GM19438 (cell line): Measurements from ENCODE around the gene EQTN.

ENCODE experiments used
- ATAC-seq: cut with Tn5 transposase; IDR thresholded peaks from one replicate; pipeline ENCODE4 v1.9.1; 2021; ENCODE audit warnings: low read depth; ENCODE audit not compliant: unreplicated experiment

The EQTN gene

DNA sequence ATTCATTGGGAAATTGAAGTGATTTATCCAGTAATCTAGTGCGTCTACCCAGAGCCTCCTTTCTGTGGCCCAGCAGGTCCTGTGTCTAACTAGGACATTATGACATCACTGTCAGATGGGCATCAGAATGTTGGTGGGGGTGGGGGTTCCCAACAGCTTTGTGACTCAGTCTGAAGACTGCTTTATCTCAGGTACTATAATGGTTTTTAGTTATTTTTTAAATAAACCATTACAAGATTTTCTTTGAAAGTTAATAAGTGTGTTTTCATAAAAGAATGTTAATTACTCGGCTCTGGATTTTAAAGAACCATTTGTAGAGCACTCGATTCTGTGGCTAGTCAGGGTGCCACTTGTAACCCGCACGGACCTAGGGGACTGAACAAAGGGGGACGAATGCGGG is at the start of gene EQTN:
Gene EQTN, minus strand, starts transcription at position 101 of the 400 bp plus-strand sequence. Its CDS starts 95 bp downstream, at position 6.
- ATAC-seq = no peak

DNA sequence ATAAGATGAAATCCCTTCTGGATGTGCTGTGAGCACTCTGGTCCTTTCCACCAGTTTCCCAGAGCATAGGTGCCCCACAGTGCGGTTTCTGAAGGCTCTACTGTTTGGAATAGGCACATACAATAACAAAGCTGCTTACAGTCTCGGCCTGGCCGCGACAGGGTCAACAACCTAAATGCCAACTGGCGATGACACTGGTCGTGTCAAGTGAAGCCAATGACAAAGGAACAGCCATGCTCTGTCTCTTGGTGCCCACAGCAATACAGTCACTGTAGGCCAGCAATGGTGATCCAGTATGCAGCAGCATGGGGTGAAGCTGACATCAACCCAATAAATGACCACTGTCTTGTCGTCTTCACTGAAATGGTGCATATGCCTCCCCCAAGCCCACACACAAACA is 47.8 kb upstream of the EQTN start:
- no peak for ATAC-seq

DNA sequence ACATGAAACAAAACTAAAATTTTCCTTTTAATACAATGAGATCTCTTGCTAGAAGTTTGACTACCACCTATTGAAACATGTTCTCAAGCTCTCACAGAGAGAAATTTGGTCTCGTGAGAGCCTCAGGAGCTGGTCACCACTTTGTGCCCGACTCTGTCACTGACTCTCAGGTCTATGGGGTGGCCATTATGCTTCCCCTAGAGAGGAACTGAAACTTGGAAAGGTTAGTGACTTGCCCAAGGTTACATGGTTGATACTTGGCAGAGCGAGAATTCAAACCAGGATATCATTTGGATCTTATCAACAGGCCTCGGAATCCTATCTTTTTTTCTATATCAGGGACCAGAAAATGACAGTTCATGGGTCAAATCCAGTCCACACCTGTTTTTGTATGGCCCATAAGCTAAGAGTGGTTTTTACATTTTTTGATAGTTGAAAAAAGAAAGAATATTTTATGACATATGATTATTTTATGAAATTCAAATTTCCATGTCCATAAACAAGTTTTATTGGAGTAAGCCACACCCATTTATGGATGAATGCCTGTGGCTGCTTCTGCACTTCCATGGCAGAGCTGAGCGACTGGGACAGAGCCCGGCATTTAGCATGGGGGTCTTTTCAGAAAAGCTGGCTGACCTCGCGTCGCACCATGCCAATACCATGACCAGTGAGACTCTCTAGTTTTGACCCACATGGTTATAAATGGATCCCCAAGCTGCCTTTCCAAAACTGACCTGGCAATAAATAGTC is 44.8 kb upstream of the EQTN start:
- ATAC-seq = no peak

DNA sequence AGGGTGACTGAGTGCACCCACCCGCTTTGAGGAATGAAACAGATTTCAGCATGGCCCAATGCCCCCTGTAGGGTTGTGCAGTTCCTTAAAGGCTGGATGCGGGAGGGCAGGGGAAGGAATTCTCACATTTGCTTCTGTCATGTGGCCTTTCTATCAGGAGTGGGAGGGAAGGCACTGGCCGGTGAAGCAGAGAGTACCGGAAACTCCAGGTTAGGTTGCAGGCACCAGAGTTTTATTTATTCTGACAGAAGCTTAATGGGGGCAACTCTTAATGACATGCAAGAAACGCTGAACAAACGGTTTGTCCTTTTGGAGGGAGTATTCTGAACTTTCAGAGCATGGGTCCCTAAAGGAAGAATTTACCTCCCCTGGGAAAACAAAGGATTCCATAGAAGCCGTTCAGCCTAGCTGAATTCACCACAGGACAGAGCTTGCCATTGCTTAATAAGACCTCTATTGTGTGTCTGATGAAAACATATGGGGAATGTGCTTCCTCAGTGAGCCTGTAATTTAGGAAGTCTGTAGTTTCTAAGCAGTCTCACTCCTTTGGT is 44.1 kb upstream of the EQTN start:
- no peak for ATAC-seq

DNA sequence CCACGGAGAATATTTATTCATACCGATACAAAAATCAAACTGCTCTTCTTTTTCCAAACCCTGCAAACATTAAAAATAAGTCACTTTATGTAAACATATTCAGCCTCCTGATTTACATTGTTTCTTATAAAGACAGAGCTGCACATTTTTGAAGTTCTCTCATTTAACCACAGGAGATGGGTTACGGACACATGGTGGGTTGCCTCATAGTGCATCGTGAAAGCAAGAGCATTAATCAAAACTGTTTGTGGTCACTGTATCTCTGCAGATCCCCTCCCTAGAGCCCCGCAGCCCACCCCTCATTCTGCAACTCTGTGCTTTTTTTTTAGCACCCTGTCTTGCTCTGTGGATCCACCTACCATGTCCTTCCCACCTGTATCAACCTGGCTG is 43.3 kb upstream of the EQTN start:
- no peak for ATAC-seq

DNA sequence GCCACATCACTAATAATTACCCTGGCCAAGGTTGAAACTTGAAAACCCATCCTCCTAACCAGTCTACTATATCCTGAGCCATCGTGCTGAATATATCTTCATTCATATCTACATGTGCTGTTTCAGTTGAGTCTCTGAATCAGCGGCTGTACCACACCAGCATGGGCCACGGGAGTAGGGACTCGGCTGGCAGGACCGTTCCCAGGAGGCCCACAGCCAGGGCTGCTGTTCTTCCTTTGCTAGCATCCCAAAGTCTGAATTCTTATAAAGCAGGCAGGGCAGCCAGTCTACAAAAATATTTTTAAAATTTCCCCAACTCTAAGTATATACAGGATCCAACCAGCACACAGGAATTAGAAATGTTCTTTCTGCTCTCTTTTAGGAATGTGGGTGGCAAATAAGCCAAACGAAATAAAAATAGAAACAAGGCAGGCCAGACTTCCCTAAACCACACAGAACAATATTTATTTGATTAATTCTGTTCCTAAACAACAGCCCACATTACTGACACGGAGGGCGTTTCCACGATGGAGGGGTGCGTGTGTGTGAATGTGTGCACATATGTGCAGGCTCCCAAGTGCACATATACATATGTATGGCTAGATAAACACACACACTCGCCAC is 42.8 kb upstream of the EQTN start:
- ATAC-seq = no peak

DNA sequence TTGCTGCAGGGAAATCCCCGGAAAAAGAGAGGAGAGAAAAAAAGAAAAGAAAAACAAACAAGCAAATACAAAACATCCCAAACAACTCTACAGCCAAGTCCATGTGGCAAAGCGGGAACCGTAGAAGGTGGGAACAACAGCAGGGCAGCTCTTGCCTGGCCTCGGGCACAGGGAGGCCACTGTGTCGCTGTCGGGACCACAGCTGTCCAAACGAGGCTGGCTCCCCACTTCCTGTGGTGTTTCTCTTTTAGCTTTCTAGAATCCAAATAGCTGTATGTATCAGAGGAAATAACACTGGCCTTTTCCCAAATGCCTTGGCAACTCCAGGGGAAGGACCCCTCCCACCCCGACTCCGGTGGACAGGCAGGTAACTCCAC is 41.6 kb upstream of the EQTN start:
- ATAC-seq = no peak

DNA sequence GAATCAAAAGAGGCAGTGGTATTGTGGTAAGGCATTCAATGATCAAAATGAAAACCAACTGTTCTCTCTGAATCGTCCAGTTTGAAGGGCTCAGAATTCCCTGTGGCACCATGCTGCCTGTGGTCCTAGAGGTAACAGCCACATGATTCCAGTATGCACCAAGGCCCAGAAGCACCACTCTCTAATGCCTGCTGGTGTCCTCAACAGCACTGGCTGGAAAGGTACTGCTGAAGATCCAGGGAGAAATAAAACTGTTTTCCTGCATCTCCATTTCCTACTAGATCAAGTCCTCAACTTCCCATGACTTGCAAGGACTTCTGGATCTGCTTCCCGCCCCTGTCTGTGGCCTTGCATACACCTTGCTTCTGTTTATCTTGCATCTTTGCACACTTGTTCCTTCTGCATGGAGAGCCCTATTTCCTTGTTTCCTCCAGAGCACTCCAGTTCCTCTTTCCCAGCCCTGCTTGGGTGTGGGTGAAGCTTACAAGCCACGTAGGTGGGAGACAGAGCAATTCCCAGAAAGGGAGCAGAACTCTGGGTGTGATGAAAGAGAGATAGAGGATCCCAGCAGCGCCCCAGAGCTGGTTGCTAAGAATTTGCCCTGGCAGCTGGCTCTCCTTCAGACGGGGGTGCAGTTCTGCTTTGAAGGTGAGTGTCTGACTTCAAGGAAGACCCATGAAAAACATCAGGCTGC is 41.0 kb upstream of the EQTN start:
- ATAC-seq = no peak

DNA sequence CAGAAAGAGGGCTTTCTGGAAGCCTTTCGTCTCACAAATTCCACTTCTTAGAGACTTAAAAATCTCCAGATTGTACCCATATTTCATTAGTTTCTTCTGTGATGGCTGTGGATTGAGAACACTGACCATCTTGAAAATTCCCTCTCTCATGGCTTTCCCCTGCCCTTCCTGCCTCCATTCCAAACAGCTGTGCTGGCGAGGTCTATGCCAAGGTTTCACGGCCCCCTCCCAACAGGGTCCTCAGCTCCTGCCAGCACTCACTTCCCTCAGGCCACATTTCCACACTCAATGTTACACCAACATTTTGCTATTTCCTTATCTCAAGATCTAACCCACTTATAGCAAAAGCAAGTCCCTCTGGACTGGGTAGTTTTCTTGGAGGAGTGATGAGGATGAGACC is 40.3 kb upstream of the EQTN start:
- no peak for ATAC-seq

DNA sequence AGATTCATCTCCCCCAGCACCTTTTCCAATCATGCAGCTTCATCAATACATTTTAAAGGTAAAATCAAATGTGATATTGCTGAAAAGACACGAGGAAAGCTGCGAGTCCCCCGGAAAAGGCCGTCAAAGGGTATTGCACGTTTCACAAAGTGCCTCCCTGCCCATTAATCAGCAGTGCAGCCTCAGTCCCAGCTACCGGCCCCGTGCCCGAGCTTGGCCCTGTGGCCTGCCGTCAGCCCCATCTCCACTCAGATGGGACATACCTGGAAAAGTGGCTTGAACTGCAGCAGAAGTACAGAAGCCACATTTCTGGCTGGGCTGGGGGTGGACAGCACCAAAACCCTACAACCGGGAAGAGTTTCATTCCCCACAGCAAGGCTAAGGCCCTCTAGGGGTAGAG is 39.9 kb upstream of the EQTN start:
- ATAC-seq = no peak

DNA sequence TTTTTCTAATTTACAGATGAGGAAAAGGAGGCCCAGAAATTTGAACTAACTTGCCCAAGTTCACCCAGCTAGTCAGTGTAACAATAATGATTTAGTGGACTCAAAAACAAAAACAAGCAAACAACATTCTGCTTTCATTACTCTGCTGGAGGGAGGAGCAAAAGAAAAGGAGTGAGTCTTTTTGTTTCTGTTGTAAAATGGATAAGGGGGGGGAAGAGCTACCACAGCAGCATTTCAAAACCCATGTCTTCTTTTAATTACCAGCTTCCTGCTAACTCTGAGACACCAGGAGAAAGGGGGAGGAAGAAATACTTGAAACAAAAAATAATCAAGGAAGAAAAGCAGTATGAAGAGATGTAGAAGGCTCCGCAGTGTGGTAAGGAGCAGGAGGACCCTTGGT is 39.2 kb upstream of the EQTN start:
- ATAC-seq = no peak

DNA sequence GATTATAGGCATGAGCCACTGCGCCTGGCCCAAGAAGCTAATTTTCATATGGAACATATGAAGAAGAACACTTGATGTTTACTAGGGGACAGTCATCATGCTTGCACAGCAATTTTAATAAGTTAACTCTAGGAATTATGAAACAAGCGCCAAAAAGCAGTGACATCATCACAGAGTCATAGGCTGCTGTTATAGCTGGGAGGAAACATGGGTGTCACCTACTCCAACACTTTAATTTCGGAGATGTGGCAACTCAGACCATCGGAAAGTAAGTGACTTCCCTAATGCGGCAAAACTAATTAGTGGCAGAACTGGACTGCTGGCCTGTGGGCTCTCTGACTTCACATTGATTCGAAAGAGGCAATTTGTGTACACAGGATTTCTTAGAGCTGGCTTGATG is 38.1 kb upstream of the EQTN start:
- no peak for ATAC-seq

DNA sequence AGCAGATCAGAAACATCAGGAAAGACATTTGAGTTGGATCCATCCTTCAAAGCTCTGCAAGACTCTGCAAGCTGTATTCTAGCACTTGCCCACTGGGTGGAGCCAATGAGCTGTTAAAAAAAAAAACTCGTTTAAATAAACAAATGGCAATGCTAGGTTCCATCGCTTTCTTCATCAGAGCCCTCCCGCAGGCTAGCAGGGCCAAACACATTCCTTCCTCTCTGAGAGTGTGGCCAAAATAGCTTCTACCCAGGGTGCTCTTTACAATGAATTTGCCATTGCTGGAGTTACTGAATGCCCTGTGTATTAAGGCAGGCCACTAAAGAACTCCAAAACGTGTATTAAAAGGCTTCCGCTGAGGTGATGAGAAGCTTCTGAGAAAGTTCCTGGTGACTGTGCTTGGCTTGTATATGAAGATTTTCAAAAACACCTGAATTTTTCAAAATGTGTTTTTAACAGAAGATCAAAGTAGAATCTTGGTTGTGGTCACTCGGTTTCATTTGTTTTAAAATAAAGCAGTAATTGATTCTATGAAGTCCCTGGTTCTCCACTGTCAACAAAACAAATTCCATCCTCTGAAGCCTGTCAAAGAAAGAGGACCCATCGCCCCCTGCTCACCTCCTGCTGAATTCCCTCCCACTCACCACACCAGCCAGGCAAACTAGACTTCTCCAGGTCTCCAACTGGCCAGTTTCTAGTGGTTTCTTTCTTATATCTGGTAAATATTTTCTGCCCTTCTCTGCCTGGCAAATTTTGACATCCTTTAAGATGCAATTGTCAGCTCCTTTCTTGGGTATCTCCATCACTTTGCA is 36.5 kb upstream of the EQTN start:
- peak; percentile 78 for ATAC-seq

DNA sequence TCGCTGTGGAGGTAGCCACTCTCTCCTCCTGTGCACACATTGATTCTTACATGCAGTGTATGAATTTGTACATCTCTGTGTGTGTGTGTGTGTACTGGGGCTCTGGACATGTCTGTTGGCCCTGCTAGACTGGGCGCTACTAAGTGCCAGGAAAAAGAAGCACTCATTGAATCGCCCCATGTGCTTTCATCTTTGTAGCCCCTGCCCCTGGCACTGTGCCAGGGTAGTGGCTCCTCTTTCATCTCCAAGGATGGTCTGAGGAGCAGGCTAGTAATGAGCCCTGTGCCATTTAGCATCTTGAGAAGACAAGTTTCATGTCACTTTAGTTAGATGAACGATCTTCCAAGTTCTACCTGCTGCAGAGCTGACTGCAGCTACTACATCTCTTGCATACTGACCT is 34.4 kb upstream of the EQTN start:
- ATAC-seq = no peak

DNA sequence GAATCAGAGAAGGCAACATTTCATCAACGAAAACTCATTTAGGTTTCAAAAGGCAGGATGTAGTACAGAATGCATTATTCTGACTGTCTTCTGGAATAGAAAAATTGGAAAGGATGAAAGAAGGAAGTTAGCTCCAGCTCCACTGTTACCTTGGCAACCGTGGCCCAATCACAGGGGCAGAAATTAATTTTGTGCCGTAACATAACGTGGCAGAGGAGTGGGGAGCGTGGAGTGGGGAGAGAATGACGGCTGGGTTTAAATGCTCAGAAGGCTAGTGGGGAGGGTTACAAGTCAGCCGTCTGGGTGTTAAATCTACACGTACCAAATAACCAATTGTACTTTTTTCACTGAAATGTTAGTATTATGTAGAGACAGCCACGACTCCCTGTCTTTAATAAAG is 32.3 kb upstream of the EQTN start:
- ATAC-seq = no peak

DNA sequence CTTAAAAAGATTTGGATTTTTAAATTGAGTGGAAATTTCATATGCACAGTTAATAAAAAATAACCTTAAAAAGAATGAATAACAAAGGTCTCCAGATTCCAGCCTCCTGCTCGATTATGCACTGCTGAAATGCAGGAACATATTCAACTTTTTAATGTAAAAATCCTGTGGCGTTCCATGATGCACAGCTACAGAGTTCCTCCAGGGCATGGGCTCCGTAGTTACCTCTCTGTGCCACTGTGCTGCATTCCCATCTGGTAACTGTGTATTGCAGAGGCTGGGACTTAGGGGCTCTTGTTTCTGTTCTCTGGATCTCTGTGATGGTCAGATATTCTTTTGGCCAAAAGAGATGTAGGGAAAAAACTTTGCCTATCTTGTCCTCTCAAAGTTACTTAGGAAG is 31.5 kb upstream of the EQTN start:
- no peak for ATAC-seq

DNA sequence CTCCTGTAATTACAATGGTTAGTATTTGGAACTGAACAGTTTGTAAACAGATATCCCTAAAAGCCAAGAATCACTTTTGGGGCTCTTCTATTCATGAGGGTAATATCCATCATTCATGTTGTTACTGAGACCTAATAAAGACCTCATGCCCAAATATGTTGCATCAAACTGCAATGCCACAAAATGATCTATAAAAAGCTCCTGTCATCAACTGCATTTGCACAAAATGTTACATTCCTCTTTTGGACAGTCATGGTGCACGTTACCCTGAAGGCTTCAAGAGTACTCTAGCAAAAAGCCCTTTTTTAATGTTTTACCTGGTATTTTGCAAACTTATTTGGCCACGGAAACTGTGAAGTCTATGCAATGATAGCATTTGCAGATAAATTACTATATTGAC is 14.2 kb upstream of the EQTN start:
- ATAC-seq = no peak

DNA sequence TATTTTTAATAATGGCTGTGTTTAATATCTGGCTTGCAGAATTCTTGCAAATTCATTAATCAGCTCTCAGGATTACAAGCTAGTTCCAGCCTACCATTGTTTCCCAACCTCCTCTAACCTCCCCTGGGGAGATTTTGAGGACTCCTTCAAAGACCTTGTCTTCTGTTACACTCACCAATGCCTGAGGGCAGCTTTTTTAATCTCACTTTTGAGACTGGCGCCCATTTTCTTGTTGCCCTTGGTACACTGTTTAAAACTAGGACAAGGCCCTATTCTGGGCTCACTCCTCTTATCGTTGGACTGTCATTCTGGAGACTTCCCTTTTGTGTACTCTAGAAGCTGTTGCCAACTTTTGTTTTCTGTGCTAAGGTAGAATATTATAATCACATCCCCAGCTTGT is 13.6 kb upstream of the EQTN start:
- ATAC-seq = no peak

DNA sequence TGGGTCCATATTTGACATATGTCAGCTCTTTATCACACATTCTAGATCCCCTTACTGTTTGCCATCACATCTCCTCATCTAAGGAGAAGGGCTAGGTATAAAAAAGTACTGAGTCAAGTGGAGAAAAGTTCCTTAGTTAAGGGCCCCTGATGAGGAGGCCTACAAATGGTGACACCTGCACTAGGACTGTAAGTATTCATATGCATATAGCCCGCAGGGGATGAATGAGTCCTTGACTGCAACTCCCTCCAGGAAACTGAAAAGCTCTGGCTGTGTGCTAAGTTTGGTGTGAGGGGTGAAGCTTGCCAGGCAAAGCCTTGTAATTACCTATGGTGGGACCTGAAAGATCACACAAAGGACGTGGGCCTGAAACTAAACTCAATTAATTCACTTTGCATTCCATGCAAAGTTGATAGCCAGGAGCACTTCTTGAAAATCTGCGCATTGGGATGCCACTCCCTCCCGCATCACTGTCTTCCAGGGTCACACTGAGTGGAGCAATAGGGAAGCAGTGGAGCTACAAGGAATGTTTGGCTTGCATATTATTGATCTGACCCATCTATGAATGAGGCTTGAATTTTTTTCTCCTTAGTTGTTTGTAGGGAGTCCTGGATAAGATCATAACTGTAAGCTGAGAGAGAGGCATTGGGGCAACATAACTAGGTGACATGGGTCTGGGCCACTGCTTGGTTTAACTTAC is 11.9 kb upstream of the EQTN start:
- no peak for ATAC-seq

DNA sequence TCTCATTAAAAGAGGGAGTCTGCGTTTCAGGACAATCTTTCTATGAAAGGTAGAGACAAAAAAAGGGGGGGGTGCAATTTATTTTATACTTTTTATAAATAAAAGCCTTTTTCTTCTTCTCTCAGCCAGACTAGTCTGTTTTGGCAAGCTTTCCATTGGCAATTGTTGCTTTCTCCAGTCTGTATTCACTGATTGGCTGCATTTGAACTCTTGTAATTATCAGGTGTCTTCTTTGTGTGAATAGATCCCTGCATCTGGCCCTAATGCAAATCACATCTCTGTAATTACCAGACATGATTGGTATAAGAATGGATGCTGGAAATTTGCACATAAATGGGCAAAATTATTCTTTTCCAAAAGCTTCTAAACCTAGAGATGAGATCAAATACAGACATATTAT is 7.6 kb upstream of the EQTN start:
- no peak for ATAC-seq
